ENCODE measurements around the gene ANKS1B. TPM values are rescaled to one million over a fixed set of nuclear protein-coding genes. Genes with fewer than 3 reads are reported as not detected.

ANKS1B gene
- total RNA-seq, 1 experiment from 2014 or later: not detected

DNA sequence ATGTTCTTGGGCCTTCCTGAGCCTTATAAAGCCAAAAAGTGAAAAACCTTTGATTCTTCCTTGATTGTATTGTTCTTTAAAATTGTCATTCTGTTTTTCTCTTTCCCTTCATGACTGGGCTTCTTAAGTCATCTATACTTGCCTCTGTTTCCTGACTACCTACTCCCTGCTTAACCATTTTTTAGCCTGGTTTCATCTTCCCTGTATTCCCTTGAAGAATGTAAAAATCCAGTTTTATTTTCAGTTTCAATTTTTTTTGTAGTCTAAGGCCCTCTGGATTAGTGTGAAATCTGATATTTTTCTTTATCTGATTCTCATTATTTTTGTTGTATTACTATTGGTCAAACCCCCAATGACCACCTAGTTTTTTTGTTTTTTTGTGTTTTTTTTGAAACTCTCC lies 1293.4 kb downstream of the ANKS1B start:
- DNase-seq (ENCODE audit: low spot score): no peak
- in situ Hi-C loops (cut with HindIII; ENCODE audit: low sequenced_read_pairs): no loop called here

- no peak for DNase-seq (ENCODE audit: low spot score)
- in situ Hi-C loops (cut with HindIII; ENCODE audit: low sequenced_read_pairs): no loop called here
Observed at GRCh38 chr12:98686603-98687002, 1298.1 kb downstream of the ANKS1B start.

Other genes with a start within 250 kb of the ANKS1B start
- 34.2 and 53.8 TPM in 2 replicates for gene BLTP3B, start 157.9 kb upstream of the ANKS1B start, total RNA-seq (2014; rRNA removed; shearing (Covaris generic))
- gene ACTR6, start 215.9 kb upstream of the ANKS1B start, total RNA-seq (2014; rRNA removed; shearing (Covaris generic)): 38.1 and 40.1 TPM in 2 replicates